ENCODE data around the gene KLK3. TPM values are rescaled to one million over a fixed set of nuclear protein-coding genes. Genes with fewer than 3 reads are reported as not detected.
A peak's percentile ranks its signal among the peaks of the same experiment; 100 is the strongest.

KLK3 gene
- polyA plus RNA-seq, 2 of the 4 experiments (the other 2 are of a cell fraction) = not detected

DNA sequence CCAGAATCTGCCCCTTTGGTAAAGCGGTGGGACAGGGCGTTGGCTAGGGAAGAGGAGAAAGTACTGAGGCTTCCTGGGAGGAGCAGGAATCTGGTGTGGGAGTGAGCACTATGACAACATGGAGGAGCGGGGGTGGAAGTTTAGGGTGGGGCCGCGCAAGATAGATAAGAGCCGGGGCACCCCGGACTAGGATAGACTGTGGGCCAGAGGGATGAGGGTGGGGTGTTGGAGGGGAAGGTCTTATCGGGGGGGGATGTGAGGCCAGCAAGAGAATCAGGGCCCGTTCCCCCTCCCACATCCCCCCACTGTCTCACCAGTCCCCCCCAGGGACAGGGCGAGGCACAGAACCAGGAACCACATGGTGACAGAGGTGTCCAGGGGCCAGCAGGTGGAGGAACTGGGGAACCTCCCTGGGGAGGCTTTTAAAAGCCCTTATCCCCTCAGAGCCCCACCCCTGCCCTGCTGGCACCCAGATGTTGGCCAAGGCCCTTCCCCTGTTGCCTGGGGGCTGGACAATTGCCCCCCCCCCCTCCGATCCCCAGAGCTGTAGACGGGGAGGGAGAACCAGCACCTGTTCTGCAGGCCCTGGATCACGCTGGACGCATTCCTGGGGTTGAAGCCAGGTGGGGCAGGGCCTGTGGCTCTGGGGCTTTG is 31.2 kb upstream of the KLK3 start, which contains the start of gene KLK1:
Gene KLK1 (minus strand): TSS at position 399 of the 654 bp plus-strand sequence. CDS start 39 bp downstream, at position 360.
- DNase-seq (ENCODE audit: low read depth in 1 of 2, low spot score in 1 of 2) (no peak), FAIRE-seq (no peak), ATAC-seq (no peak)
- Histone ChIP-seq H3K27ac (no peak within 1 kb of the TSS), H3K4me2 (no peak within 1 kb of the TSS), H3K4me3 (no peak within 1 kb of the TSS), H3K4me1 (peaks cover 8% of the 10 kb centered on the region; the same call in 1 of the 3 replicates), H3K9me3 (no peaks in the 10 kb centered on the region)
- WGBS (ENCODE audit: missing lambda C conversion rate) = 48% methylated on average over 13 of the region's 14 CpGs
- CTCF ChIA-PET = interaction anchor here (0.9 to 1.6 kb wide), 2 partner anchors 20 to 466 kb away, joined by 3 to 4 read pairs; no protein-coding TSS in a partner anchor
- TF ChIP-seq SREBF2 (IDR thresholded peaks at IDR 0.05) (no peak), ZNF302 (CRISPR knock-in tag; IDR thresholded peaks at IDR 0.05) (no peak)
- POLR2A ChIA-PET = interaction anchor here (0.8 kb wide), 1 partner anchor 19 kb away, joined by 3 read pairs; no protein-coding TSS in a partner anchor

DNA sequence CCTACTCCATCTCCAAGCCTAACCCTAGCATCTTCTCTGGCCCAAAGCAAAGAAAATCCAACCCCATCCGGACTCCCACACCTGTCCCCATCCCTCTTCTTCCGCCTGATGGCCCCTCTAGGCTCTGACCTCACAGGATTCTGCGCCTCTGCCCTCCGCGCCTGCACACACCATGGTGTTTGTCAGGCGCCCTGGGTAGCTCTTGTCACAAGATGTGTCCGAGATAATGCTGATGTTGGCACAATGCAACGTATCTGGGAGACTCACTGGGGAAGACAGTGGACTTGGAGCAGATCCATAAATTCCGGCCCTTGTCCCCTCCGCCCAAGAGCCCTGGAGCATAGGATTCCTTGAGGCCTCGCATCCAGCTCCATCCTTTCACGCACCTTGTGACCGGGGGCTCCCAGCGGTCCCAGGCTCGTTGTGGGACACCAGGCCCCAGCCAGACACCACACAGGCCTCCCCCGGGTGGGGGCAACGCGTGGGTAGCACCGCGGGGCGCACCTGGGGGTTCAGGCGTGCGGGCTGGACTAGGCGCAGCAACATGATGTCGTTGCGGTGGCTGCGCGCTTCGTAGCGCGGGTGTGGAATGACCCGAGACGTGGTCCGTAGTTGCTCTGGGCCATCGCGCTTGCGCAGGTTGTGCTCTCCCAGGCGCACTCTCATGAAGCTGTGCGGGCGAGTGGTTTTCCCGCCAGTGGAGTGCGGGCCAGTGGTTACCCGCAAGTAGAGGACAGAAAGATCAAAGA is 28.0 kb upstream of the KLK3 start:
- DNase-seq (ENCODE audit: low read depth in 1 of 2, low spot score in 1 of 2) (no peak), FAIRE-seq (no peak), ATAC-seq (no peak)
- Histone ChIP-seq H3K27ac (no peak overlapping the region), H3K4me2 (no peak overlapping the region), H3K4me1 (0 out of 3 replicates have a peak, but pooled peaks cover 6% of the 10 kb centered on the region), H3K4me3 (no peak overlapping the region), H3K9me3 (no peaks in the 10 kb centered on the region)
- ChIA-PET POLR2A (no interaction called here), CTCF (interaction anchor here (1.0 to 1.1 kb wide), 2 partner anchors 9 to 32 kb away, joined by 3 read pairs; no protein-coding TSS in a partner anchor)
- no peak for TF ChIP-seq PHF8 (IDR thresholded peaks at IDR 0.05; ENCODE audit: borderline replicate concordance, low read depth)
- peak; percentile 79 for TF ChIP-seq MAFK (IDR thresholded peaks at IDR 0.05; ENCODE audit: partially characterized antibody)
- WGBS (ENCODE audit: missing lambda C conversion rate) = 71% methylated on average over 38 of the region's 43 CpGs

DNA sequence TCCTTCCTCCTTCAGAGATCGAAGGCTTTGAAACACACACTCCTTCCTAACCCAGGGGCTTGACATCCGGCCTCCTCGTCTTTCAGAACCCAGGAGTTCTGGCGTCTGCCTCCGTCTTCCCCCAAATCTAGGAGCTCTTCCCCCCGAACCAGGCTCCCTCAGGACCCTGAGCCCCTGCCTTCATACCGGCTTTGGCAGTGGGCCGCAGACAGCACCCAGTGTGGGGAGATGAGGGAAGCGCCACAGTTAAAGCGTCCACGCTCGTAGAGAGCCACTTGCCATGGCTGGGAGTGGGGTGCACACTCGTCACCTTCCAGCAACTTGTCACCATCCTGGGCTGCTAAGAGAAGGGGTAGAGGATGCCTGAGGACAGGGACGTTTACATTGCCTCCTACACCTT is 27.2 kb upstream of the KLK3 start:
- H3K4me1 ChIP-seq = 0 out of 3 replicates have a peak, but pooled peaks cover 6% of the 10 kb centered on the region
- no peak overlapping the region for H3K4me2 ChIP-seq
- TF ChIP-seq, protein P1, sequence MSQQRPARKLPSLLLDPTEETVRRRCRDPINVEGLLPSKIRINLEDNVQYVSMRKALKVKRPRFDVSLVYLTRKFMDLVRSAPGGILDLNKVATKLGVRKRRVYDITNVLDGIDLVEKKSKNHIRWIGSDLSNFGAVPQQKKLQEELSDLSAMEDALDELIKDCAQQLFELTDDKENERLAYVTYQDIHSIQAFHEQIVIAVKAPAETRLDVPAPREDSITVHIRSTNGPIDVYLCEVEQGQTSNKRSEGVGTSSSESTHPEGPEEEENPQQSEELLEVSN (IDR thresholded peaks at IDR 0.05; ENCODE audit: borderline replicate concordance, low read depth) = no peak
- no peak for TF ChIP-seq NR3C1 (IDR thresholded peaks at IDR 0.05)
- TF ChIP-seq, protein P2, sequence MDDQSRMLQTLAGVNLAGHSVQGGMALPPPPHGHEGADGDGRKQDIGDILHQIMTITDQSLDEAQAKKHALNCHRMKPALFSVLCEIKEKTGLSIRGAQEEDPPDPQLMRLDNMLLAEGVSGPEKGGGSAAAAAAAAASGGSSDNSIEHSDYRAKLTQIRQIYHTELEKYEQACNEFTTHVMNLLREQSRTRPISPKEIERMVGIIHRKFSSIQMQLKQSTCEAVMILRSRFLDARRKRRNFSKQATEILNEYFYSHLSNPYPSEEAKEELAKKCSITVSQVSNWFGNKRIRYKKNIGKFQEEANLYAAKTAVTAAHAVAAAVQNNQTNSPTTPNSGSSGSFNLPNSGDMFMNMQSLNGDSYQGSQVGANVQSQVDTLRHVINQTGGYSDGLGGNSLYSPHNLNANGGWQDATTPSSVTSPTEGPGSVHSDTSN (IDR thresholded peaks at IDR 0.05) = no peak
- no peak for TF ChIP-seq KDM1A (IDR thresholded peaks at IDR 0.05; ENCODE audit: low read depth)
- no peak for TF ChIP-seq FOXS1 (CRISPR knock-in tag; IDR thresholded peaks at IDR 0.05)
- no peak for TF ChIP-seq EHF (CRISPR knock-in tag; IDR thresholded peaks at IDR 0.05)
- no peak for TF ChIP-seq BHLHE40 (IDR thresholded peaks at IDR 0.05; ENCODE audit: low read depth, low read length)
- TF ChIP-seq, protein P3, sequence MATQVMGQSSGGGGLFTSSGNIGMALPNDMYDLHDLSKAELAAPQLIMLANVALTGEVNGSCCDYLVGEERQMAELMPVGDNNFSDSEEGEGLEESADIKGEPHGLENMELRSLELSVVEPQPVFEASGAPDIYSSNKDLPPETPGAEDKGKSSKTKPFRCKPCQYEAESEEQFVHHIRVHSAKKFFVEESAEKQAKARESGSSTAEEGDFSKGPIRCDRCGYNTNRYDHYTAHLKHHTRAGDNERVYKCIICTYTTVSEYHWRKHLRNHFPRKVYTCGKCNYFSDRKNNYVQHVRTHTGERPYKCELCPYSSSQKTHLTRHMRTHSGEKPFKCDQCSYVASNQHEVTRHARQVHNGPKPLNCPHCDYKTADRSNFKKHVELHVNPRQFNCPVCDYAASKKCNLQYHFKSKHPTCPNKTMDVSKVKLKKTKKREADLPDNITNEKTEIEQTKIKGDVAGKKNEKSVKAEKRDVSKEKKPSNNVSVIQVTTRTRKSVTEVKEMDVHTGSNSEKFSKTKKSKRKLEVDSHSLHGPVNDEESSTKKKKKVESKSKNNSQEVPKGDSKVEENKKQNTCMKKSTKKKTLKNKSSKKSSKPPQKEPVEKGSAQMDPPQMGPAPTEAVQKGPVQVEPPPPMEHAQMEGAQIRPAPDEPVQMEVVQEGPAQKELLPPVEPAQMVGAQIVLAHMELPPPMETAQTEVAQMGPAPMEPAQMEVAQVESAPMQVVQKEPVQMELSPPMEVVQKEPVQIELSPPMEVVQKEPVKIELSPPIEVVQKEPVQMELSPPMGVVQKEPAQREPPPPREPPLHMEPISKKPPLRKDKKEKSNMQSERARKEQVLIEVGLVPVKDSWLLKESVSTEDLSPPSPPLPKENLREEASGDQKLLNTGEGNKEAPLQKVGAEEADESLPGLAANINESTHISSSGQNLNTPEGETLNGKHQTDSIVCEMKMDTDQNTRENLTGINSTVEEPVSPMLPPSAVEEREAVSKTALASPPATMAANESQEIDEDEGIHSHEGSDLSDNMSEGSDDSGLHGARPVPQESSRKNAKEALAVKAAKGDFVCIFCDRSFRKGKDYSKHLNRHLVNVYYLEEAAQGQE (IDR thresholded peaks at IDR 0.05) = no peak
- no peak for TF ChIP-seq MYC (IDR thresholded peaks at IDR 0.05; ENCODE audit: borderline replicate concordance, low read length)
- TF ChIP-seq POLR2AphosphoS2 (conservative IDR thresholded peaks at IDR 0.05; ENCODE audit: low read length) = no peak
- no peak for FAIRE-seq
- no peak overlapping the region for H3K4me3 ChIP-seq
- POLR2A ChIA-PET = no interaction called here
- H3K9me3 ChIP-seq = no peaks in the 10 kb centered on the region
- CTCF ChIA-PET = no interaction called here
- no peak overlapping the region for H3K27ac ChIP-seq
- no peak for DNase-seq (ENCODE audit: low read depth in 1 of 2, low spot score in 1 of 2)
- WGBS (ENCODE audit: missing lambda C conversion rate) = 35% methylated on average over 14 of the region's 14 CpGs
- ATAC-seq = peak in 1 of 2 experiments; percentile 17; a peak in 1 of 6 replicates

Data from A549 (cell line).